ENCODE measurements around the gene SDK1.

- TF ChIP-seq EZH2 (IDR thresholded peaks at IDR 0.05; ENCODE audit: insufficient read depth, poor library complexity, severe bottlenecking) (no peak), EZH2phosphoT487 (IDR thresholded peaks at IDR 0.05; ENCODE audit: insufficient read depth, low read depth) (no peak)
Measured at GRCh38 chr7:4208586-4208985, 907.5 kb downstream of the SDK1 start.

Measured in GM23248 (cell line).